ENCODE measurements around the gene CCNY. TPM values are rescaled to one million over a fixed set of nuclear protein-coding genes. Genes with fewer than 3 reads are reported as not detected.

The CCNY gene
- total and polyA plus RNA-seq, 2 of the 4 experiments (the other 2 are of a cell fraction): 38.0 to 131 TPM

DNA sequence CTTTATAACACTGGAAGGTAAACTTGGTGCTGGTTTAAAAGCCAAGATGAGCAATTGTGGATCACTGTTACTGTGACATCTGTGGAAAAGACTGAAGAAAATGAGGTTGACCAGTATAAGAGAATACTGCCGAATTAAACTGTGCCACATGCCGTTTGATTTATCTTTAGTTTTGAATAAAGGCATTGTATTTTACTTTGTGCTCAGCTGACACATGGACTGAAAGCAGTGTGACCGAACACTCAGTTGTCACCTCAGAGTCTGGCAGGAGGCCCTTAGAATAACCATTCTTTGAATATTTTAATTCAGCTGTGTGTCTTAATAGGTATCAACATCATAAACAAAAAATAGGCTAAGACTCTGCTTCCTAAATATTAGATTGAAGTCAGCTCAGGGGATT is 135.1 kb downstream of the CCNY start:
- Histone ChIP-seq H4K8ac (ENCODE audit: low read depth in 2 of 2, low read length in 2 of 2) (no peak overlapping the region), H3K4me2 (ENCODE audit: low read depth, low read length) (no peak overlapping the region), H3K18ac (ENCODE audit: low read depth, low read length) (no peak overlapping the region), H4K91ac (ENCODE audit: insufficient read depth, low read depth, low read length) (no peak overlapping the region), H3K27me3 (ENCODE audit: control insufficient read depth, insufficient read depth, low read length) (no peaks in the 10 kb centered on the region), H3K23ac (ENCODE audit: low read depth, low read length) (no peak overlapping the region), H2AFZ (replicated peaks; ENCODE audit: low read length, poor library complexity) (no peak overlapping the region), H3K4me3 (ENCODE audit: insufficient read depth, low read depth, low read length) (no peak overlapping the region), H2BK20ac (ENCODE audit: low read depth, low read length) (no peak overlapping the region), H2AK9ac (replicated peaks; ENCODE audit: low read depth, low read length, poor library complexity) (no peak overlapping the region), H3K27ac (ENCODE audit: insufficient read depth, low read length) (no peak overlapping the region), H2BK5ac (ENCODE audit: low read depth, low read length, poor library complexity, severe bottlenecking) (no peak overlapping the region), H2BK15ac (ENCODE audit: low read depth, low read length) (no peak overlapping the region), H3K4me1 (ENCODE audit: control insufficient read depth, insufficient read depth, low read length) (peaks cover 2% of the 10 kb centered on the region; the same call in 1 of the 2 replicates), H3K79me1 (ENCODE audit: low read depth in 1 of 2, low read length in 2 of 2) (peaks cover 44 to 64% of the 10 kb centered on the region in 2 experiments), H3K36me3 (ENCODE audit: control insufficient read depth, insufficient read depth, low read length) (no peaks in the 10 kb centered on the region), H4K20me1 (ENCODE audit: insufficient read depth, low read length) (peaks cover 69% of the 10 kb centered on the region), H2AK5ac (ENCODE audit: low read depth, low read length) (no peak overlapping the region), H3K56ac (ENCODE audit: extremely low read depth, insufficient read depth, low read length) (no peak overlapping the region), H3K9ac (ENCODE audit: low read depth, low read length) (no peak overlapping the region), H3K4ac (ENCODE audit: low read depth, low read length) (no peak overlapping the region), H3K14ac (replicated peaks; ENCODE audit: low read depth, low read length) (no peak overlapping the region), H2BK120ac (ENCODE audit: low read depth, low read length) (no peak overlapping the region), H3K9me3 (ENCODE audit: control insufficient read depth, insufficient read depth, low read length) (no peaks in the 10 kb centered on the region), H4K5ac (ENCODE audit: low read depth, low read length) (no peak overlapping the region), H3K9me1 (ENCODE audit: insufficient read depth, low read length) (peaks cover 13% of the 10 kb centered on the region)
- dilution Hi-C loops (cut with HindIII; ENCODE audit: low sequenced_read_pairs, unreplicated experiment) (no loop called here), in situ Hi-C loops (cut with MboI; ENCODE audit: low sequenced_read_pairs) (no loop called here), intact Hi-C loops (cut with micrococcal nuclease) (no loop called here)
- TF ChIP-seq, protein P1, sequence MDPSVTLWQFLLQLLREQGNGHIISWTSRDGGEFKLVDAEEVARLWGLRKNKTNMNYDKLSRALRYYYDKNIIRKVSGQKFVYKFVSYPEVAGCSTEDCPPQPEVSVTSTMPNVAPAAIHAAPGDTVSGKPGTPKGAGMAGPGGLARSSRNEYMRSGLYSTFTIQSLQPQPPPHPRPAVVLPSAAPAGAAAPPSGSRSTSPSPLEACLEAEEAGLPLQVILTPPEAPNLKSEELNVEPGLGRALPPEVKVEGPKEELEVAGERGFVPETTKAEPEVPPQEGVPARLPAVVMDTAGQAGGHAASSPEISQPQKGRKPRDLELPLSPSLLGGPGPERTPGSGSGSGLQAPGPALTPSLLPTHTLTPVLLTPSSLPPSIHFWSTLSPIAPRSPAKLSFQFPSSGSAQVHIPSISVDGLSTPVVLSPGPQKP (IDR thresholded peaks at IDR 0.05; ENCODE audit: borderline replicate concordance, low read depth, low read length): no peak
- TF ChIP-seq, protein P2, sequence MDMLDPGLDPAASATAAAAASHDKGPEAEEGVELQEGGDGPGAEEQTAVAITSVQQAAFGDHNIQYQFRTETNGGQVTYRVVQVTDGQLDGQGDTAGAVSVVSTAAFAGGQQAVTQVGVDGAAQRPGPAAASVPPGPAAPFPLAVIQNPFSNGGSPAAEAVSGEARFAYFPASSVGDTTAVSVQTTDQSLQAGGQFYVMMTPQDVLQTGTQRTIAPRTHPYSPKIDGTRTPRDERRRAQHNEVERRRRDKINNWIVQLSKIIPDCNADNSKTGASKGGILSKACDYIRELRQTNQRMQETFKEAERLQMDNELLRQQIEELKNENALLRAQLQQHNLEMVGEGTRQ (IDR thresholded peaks at IDR 0.05; ENCODE audit: low read depth, low read length): no peak
- TF ChIP-seq BHLHE40 (IDR thresholded peaks at IDR 0.05; ENCODE audit: low read depth, low read length): no peak
- no peak for TF ChIP-seq MAFK (IDR thresholded peaks at IDR 0.05; ENCODE audit: low read depth, low read length)
- TF ChIP-seq, protein P3, sequence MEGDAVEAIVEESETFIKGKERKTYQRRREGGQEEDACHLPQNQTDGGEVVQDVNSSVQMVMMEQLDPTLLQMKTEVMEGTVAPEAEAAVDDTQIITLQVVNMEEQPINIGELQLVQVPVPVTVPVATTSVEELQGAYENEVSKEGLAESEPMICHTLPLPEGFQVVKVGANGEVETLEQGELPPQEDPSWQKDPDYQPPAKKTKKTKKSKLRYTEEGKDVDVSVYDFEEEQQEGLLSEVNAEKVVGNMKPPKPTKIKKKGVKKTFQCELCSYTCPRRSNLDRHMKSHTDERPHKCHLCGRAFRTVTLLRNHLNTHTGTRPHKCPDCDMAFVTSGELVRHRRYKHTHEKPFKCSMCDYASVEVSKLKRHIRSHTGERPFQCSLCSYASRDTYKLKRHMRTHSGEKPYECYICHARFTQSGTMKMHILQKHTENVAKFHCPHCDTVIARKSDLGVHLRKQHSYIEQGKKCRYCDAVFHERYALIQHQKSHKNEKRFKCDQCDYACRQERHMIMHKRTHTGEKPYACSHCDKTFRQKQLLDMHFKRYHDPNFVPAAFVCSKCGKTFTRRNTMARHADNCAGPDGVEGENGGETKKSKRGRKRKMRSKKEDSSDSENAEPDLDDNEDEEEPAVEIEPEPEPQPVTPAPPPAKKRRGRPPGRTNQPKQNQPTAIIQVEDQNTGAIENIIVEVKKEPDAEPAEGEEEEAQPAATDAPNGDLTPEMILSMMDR (conservative IDR thresholded peaks at IDR 0.05; ENCODE audit: low read depth, low read length): no peak
- TF ChIP-seq SMC3 (IDR thresholded peaks at IDR 0.05; ENCODE audit: low read depth, low read length): no peak
- TF ChIP-seq MAZ (IDR thresholded peaks at IDR 0.05; ENCODE audit: borderline replicate concordance, low read depth, low read length): no peak
- no peak for TF ChIP-seq MXI1 (IDR thresholded peaks at IDR 0.05; ENCODE audit: borderline replicate concordance, low read depth, low read length)
- TF ChIP-seq CHD1 (IDR thresholded peaks at IDR 0.05; ENCODE audit: low read depth, low read length): no peak
- TF ChIP-seq FOS (IDR thresholded peaks at IDR 0.05; ENCODE audit: low read depth, low read length): no peak
- TF ChIP-seq CEBPB (IDR thresholded peaks at IDR 0.05; ENCODE audit: low read depth, low read length): no peak
- ChIA-PET POLR2A (ENCODE audit: unreplicated experiment) (no interaction called here), CTCF (no interaction called here)
- DNase-seq (no peak), ATAC-seq (ENCODE audit: low read depth) (no peak)
- no TSS peak for BruUV-seq (replicated peaks)
- WGBS, 2 experiments (ENCODE audit: extremely low coverage in 2 of 2, insufficient read length in 1 of 2): 30% methylated on average over 2 of the region's 3 CpGs; no CpG with 5 or more reads in 1 of the 2 experiments
